Stimulated activated CD4-positive, alpha-beta T cell treated with anti-CD3 and anti-CD28 coated beads, Interleukin-1b, Interleukin-23, amount 100 ng/mL, for 48 hours (primary cell): ENCODE results near the gene NANOS3.
"Not testable (repeated sequence)": the region's sequence is repeated elsewhere in the genome, so short reads cannot be mapped to it uniquely, and the experiment has no call there.

Experiments
- DNase-seq: peaks from one replicate; pipeline ENCODE4 v3.0.0-alpha.2; 2020

NANOS3 gene

GRCh38 chr19:13887018-13887436 lies 10.1 kb downstream of the NANOS3 start:
- no peak for DNase-seq

GRCh38 chr19:13887517-13887916 lies 10.6 kb downstream of the NANOS3 start:
- DNase-seq, result no peak

GRCh38 chr19:13888281-13888680 lies 11.3 kb downstream of the NANOS3 start:
- no peak for DNase-seq

- no peak for DNase-seq
These were observed 13.2 kb downstream of the NANOS3 start for GRCh38 chr19:13890136-13890535.

- no peak for DNase-seq
These were observed 15.9 kb downstream of the NANOS3 start for GRCh38 chr19:13892870-13893269.

- DNase-seq, result no peak
These were observed 17.6 kb downstream of the NANOS3 start for GRCh38 chr19:13894552-13894951.

- DNase-seq, result no peak
These were observed 19.3 kb downstream of the NANOS3 start for GRCh38 chr19:13896227-13896626.

- no peak for DNase-seq
These were observed 22.5 kb downstream of the NANOS3 start for GRCh38 chr19:13899393-13899792.

- DNase-seq, result no peak
These were observed 23.1 kb downstream of the NANOS3 start for GRCh38 chr19:13899912-13900584.

- DNase-seq, result no peak
These were observed 26.1 kb downstream of the NANOS3 start for GRCh38 chr19:13902993-13903555.

- peak; percentile 96 for DNase-seq
These were observed 28.9 kb downstream of the NANOS3 start, which contains the start of the genes BRME1 and CC2D1A for GRCh38 chr19:13905634-13906520. BRME1 (minus strand) TSS chr19:13906117; CDS start chr19:13904892, 1,225 bp downstream. CC2D1A (plus strand) TSS chr19:13906201; CDS start chr19:13906442, 241 bp downstream.

GRCh38 chr19:13906521-13906904 lies 29.6 kb downstream of the NANOS3 start:
- no peak for DNase-seq

GRCh38 chr19:13906910-13907309 lies 30.0 kb downstream of the NANOS3 start:
- no peak for DNase-seq

- no peak for DNase-seq
These were observed 31.7 kb downstream of the NANOS3 start for GRCh38 chr19:13908674-13909073.

GRCh38 chr19:13909430-13909829 lies 32.5 kb downstream of the NANOS3 start:
- no peak for DNase-seq

- DNase-seq, result no peak
These were observed 36.4 kb downstream of the NANOS3 start for GRCh38 chr19:13913352-13913751.

- DNase-seq, result no peak
These were observed 37.8 kb downstream of the NANOS3 start for GRCh38 chr19:13914777-13915176.

GRCh38 chr19:13917888-13918406 lies 41.0 kb downstream of the NANOS3 start:
- no peak for DNase-seq

GRCh38 chr19:13918726-13919411 lies 41.9 kb downstream of the NANOS3 start:
- no peak for DNase-seq

GRCh38 chr19:13920524-13920923 lies 43.6 kb downstream of the NANOS3 start:
- no peak for DNase-seq

- peak; percentile 34 for DNase-seq
These were observed 44.2 kb downstream of the NANOS3 start for GRCh38 chr19:13920940-13921747.

GRCh38 chr19:13922118-13922517 lies 45.2 kb downstream of the NANOS3 start:
- DNase-seq, result not testable (repeated sequence)
